Keratinocyte (primary cell): ENCODE measurements around the gene OR2L5.

Experiments
- EZH2 ChIP-seq: IDR thresholded peaks from one replicate; pipeline ENCODE4 v1.6.1; 2012; ENCODE audit warnings: inconsistent platforms, mild to moderate bottlenecking, low read length, moderate library complexity
- TF ChIP-seq, protein P1 (sequence below), 3 experiments: IDR thresholded peaks in 1 of 3; conservative IDR thresholded peaks in 1 of 3; optimal IDR thresholded peaks in 1 of 3; 2 replicates in 2 of 3; 3 replicates in 1 of 3; pipeline versions ENCODE3 to v1.5.1; 2011; ENCODE audit warnings: low read length in 3 of 3, mild to moderate bottlenecking in 3 of 3, moderate library complexity in 2 of 3, control low read depth in 1 of 3, inconsistent platforms in 1 of 3; ENCODE audit not compliant: insufficient read depth in 2 of 3; ENCODE audit errors: extremely low read depth in 1 of 3

DNA sequence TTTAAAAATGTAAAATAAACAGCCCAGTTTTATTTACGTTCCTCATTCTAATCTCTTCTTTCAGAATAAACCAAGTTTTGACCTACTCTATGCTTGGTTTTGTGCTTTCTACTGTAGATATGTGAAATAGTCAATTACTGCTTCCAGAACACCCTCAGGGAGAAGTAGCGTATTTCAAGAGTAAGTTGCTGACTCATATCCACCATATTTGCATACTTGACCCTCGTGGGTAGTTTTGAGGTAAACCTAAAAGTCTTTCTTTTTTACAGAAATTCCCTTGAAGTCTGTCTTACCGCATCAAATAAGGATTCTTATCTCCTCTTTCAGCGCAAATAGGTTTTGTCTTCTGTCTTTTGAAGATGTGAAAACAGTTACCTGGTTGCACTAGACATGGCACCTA is 31.7 kb downstream of the OR2L5 start:
- TF ChIP-seq, protein P1, sequence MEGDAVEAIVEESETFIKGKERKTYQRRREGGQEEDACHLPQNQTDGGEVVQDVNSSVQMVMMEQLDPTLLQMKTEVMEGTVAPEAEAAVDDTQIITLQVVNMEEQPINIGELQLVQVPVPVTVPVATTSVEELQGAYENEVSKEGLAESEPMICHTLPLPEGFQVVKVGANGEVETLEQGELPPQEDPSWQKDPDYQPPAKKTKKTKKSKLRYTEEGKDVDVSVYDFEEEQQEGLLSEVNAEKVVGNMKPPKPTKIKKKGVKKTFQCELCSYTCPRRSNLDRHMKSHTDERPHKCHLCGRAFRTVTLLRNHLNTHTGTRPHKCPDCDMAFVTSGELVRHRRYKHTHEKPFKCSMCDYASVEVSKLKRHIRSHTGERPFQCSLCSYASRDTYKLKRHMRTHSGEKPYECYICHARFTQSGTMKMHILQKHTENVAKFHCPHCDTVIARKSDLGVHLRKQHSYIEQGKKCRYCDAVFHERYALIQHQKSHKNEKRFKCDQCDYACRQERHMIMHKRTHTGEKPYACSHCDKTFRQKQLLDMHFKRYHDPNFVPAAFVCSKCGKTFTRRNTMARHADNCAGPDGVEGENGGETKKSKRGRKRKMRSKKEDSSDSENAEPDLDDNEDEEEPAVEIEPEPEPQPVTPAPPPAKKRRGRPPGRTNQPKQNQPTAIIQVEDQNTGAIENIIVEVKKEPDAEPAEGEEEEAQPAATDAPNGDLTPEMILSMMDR (optimal IDR thresholded peaks at IDR 0.05 in 1 of 3, IDR thresholded peaks at IDR 0.05 in 1 of 3, conservative IDR thresholded peaks at IDR 0.05 in 1 of 3; ENCODE audit: extremely low read depth in 1 of 3, insufficient read depth in 2 of 3, low read length in 3 of 3) = no peak
- TF ChIP-seq EZH2 = no peak
